ENCODE results near the gene GALR3.

DNA sequence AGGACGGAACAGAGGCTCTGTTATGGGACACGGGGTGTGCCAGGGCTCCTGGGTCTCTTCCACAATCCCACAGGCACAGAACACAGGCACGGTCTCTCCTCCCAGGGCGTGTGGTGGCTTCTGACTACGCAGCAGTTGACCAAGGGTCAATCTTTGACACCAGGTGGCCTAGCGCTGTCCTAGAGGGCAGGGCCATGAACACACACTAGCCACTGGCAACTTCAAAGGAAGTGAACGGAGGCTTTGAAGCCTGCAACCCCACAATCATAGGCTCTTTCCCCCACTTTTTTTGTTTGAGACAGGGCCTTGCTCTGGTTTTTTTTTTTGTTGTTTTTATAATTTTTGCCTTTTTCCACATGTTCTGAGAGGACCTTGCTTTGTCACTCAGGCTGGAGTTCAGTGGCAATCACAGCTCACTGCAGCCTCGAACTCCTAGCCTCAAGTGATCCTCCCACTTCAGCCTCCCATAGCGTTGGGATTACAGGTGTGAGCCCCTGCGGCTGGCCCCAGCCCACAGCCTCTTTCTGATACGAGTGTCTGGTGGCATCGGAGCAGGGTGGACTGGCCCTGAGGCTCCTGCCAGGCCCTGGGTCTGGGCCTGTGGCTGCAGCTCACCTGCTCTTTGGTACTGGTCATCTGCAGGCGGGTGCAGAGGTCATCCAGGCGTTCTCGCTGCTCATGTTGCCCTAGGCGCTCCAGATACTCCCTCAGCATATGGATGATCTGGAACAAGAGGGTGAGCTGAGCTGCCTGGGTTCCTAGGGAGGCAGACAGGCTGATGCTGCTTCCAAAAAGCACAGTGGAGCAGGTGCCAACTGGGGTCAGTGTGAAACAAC lies 9.1 kb downstream of the GALR3 start:
- TF ChIP-seq EZH2 (IDR thresholded peaks at IDR 0.05; ENCODE audit: insufficient read depth, poor library complexity, severe bottlenecking) (no peak), EZH2phosphoT487 (IDR thresholded peaks at IDR 0.05; ENCODE audit: insufficient read depth, low read depth) (no peak)

Data from GM23248 (cell line).